A673 (cell line): ENCODE measurements around the gene ORC1.

Source experiments
- CTCF ChIP-seq: fragments of 300-800, 200-600 bp; sonication (generic); conservative IDR thresholded peaks from 2 replicates; pipeline ENCODE4 v1.5.1; 2017; ENCODE audit warnings: low read depth, mild to moderate bottlenecking, antibody characterized with exemption, low read length, moderate library complexity, mixed read lengths
- EZH2 ChIP-seq: fragments of 200-600 bp; sonication (generic); IDR thresholded peaks from 2 replicates; pipeline ENCODE4 v1.6.1; 2017; ENCODE audit warnings: borderline replicate concordance, low read depth, mild to moderate bottlenecking, mixed read lengths, antibody characterized with exemption, low read length; ENCODE audit not compliant: poor library complexity, severe bottlenecking

GRCh38 chr1:52426371-52426770, 22.1 kb upstream of the ORC1 start:
- TF ChIP-seq CTCF (no peak), EZH2 (no peak)
